Activated naive CD8-positive, alpha-beta T cell treated with anti-CD3 and anti-CD28 coated beads, Interleukin-2, amount 10 ng/mL, durations not matched to agents 7 days and 5 days (primary cell): ENCODE data around the gene ARSG. TPM values are rescaled to one million over a fixed set of nuclear protein-coding genes. Genes with fewer than 3 reads are reported as not detected.

Experiments used
- ATAC-seq: fragments of 150-1000 bp; cut with Tn5 transposase; one replicate; pipeline ENCODE4 v1.10.0; 2021; ENCODE audit warnings: low read depth, moderate library complexity
- POLR2A ChIA-PET: fragments of 350-600 bp; sonication (Branson Sonifier 250); formaldehyde crosslinking; loops from one replicate; lab custom pipeline; 2021; ENCODE audit warnings: antibody characterized with exemption; lab: Charles Lee
- DNase-seq: peaks from one replicate; pipeline ENCODE4 v3.0.0; 2021
- H3K27ac Mint-ChIP-seq: one replicate; pipeline ENCODE4 v1.8.0; 2022; ENCODE audit warnings: mild to moderate bottlenecking, mixed read lengths
- H3K27me3 Mint-ChIP-seq: one replicate; pipeline ENCODE4 v1.8.0; 2022; ENCODE audit warnings: mild to moderate bottlenecking, moderate library complexity, mixed read lengths
- H3K36me3 Mint-ChIP-seq: one replicate; pipeline ENCODE4 v1.8.0; 2021; ENCODE audit warnings: mild to moderate bottlenecking, mixed read lengths
- H3K4me1 Mint-ChIP-seq: one replicate; pipeline ENCODE4 v1.8.0; 2021; ENCODE audit warnings: mixed read lengths
- H3K4me3 Mint-ChIP-seq: one replicate; pipeline ENCODE4 v1.8.0; 2022; ENCODE audit warnings: mild to moderate bottlenecking, moderate library complexity, mixed read lengths
- H3K9me3 Mint-ChIP-seq: one replicate; pipeline ENCODE4 v1.8.0; 2021; ENCODE audit warnings: mixed read lengths
- microRNA-seq: library from miRNA; unstranded; fragments of <30 nt; microRNA quantifications from one replicate; pipeline ENCODE4 v1.2.0, GENCODE V29; 2022
- total RNA-seq, 2 experiments: library from RNA; stranded (reverse); gene quantifications; one replicate each; pipeline ENCODE4 v1.2.3, GENCODE V29; 2021

ARSG gene
- total RNA-seq, 2 experiments from 2014 or later: 10.4 to 10.9 TPM

- Mint-ChIP-seq H3K4me3 (no peak overlapping the region), H3K9me3 (no peaks in the 10 kb centered on the region), H3K4me1 (peaks cover 50% of the 10 kb centered on the region), H3K36me3 (no peaks in the 10 kb centered on the region), H3K27me3 (peaks cover 9% of the 10 kb centered on the region), H3K27ac (peak overlapping the region; percentile 98)
- ATAC-seq (no peak), DNase-seq (no peak)
- POLR2A ChIA-PET: interaction anchor here (1.0 to 9.3 kb wide), 3 partner anchors 25 to 258 kb away, joined by 3 to 111 read pairs (median 4); no protein-coding TSS in a partner anchor
These were observed 172.1 kb downstream of the ARSG start for GRCh38 chr17:68463211-68464019.

GRCh38 chr17:68468334-68468733 lies 177.0 kb downstream of the ARSG start:
- no peak overlapping the region for H3K4me3 Mint-ChIP-seq
- ATAC-seq: no peak
- POLR2A ChIA-PET: no interaction called here
- no peaks in the 10 kb centered on the region for H3K9me3 Mint-ChIP-seq
- H3K36me3 Mint-ChIP-seq: no peaks in the 10 kb centered on the region
- H3K27me3 Mint-ChIP-seq: peaks cover 31% of the 10 kb centered on the region
- no peak overlapping the region for H3K27ac Mint-ChIP-seq
- DNase-seq: no peak
- peaks cover 8% of the 10 kb centered on the region for H3K4me1 Mint-ChIP-seq

- H3K9me3 Mint-ChIP-seq: no peaks in the 10 kb centered on the region
- H3K36me3 Mint-ChIP-seq: no peaks in the 10 kb centered on the region
- no peak for ATAC-seq
- H3K27me3 Mint-ChIP-seq: peaks cover 31% of the 10 kb centered on the region
- no peak overlapping the region for H3K4me3 Mint-ChIP-seq
- no peak for DNase-seq
- no peak overlapping the region for H3K27ac Mint-ChIP-seq
- POLR2A ChIA-PET: no interaction called here
- H3K4me1 Mint-ChIP-seq: peaks cover 5% of the 10 kb centered on the region
These were observed 177.5 kb downstream of the ARSG start for GRCh38 chr17:68468788-68469187.

Small RNAs within 50 kb of the gene (microRNA-seq; reads per million reads assigned to microRNA genes)
- gene MIR635: not detected

Other genes with a start within 250 kb of the ARSG start
- gene AMZ2, start 43.5 kb upstream of the ARSG start, total RNA-seq: 10 to 100 TPM; 84.2 to 84.5 TPM
- gene SLC16A6, start 368 bp upstream of the ARSG start, total RNA-seq: 1 to 10 TPM; 5.8 to 6.5 TPM
- gene WIPI1, start 166.0 kb downstream of the ARSG start, total RNA-seq: 10 to 100 TPM; 29.7 to 34.8 TPM
- 100 to 1,000 TPM; 208 to 226 TPM for gene PRKAR1A, start 220.9 kb downstream of the ARSG start, total RNA-seq